ENCODE measurements around the gene VPS13C.

The VPS13C gene

GRCh38 chr15:61815356-61816083, 244.7 kb downstream of the VPS13C start:
- no peak for DNase-seq

- DNase-seq = no peak
These were observed 247.8 kb downstream of the VPS13C start for GRCh38 chr15:61812476-61812875.

- DNase-seq = peak; percentile 24
These were observed 248.3 kb downstream of the VPS13C start for GRCh38 chr15:61811952-61812351.

- DNase-seq = no peak
These were observed 251.0 kb downstream of the VPS13C start for GRCh38 chr15:61809216-61809615.

DNA sequence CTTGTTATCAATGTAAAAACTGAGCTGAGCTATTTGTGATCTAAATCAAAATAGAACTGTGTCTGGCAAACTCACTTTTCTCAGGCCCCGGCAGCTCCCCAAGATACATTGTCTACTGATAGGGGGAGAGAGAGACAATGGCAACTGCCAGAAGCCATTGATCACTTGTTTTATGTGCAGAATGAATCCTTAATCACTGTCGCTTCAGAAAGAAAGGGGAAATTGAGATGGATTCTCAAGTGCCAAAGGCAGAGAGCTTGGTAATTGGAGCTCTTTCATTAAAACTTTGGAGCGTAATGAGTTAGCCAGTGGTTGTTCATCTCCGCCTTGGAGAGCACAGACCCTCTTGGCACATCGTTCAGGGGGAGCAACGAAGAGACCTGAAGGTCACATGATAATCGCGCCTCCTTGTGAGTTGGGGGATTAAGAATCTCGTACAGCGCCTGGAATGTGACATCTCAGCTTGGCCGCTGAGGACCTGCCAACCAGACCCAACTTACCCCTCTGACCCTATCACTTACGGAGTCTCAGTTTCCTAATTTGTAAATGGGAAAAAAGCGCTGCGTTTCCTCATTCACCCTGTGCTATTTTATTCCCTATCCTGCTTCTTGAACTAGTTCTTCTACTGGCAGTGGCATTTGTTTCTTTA, 252.8 kb downstream of the VPS13C start:
- DNase-seq = no peak
